Loucy (cell line): ENCODE measurements around the gene SYNE3.

Source experiments
- H2AFZ ChIP-seq: fragments of 200-600 bp; sonication (generic); 2 replicates; pipeline ENCODE4 v1.6.0; 2016; ENCODE audit warnings: antibody characterized with exemption, mild to moderate bottlenecking, low read length, moderate library complexity
- H3F3A ChIP-seq: fragments of 200-600 bp; 2 replicates; pipeline ENCODE4 v1.6.0; 2016; ENCODE audit warnings: antibody characterized with exemption, low read depth, mild to moderate bottlenecking
- H3K27me3 ChIP-seq: fragments of 200-600 bp; sonication (generic); 2 replicates; pipeline ENCODE4 v1.6.1; 2014; ENCODE audit warnings: low read length, mild to moderate bottlenecking; ENCODE audit not compliant: insufficient read depth, poor library complexity, severe bottlenecking
- H3K36me3 ChIP-seq: fragments of 200-600 bp; sonication (generic); 2 replicates; pipeline ENCODE4 v1.6.1; 2016; ENCODE audit warnings: low read length; ENCODE audit not compliant: insufficient read depth
- H3K4me1 ChIP-seq: fragments of 200-600 bp; sonication (generic); 2 replicates; pipeline ENCODE4 v1.5.1; 2014; ENCODE audit warnings: low read length, mild to moderate bottlenecking; ENCODE audit not compliant: insufficient read depth, poor library complexity, severe bottlenecking
- H3K4me2 ChIP-seq: fragments of 200-600 bp; sonication (generic); 2 replicates; pipeline ENCODE4 v1.6.0; 2014; ENCODE audit warnings: antibody characterized with exemption, low read length, low read depth, mild to moderate bottlenecking; ENCODE audit not compliant: poor library complexity, severe bottlenecking
- H3K4me3 ChIP-seq: fragments of 200-600 bp; sonication (generic); 2 replicates; pipeline ENCODE4 v1.5.1; 2014; ENCODE audit warnings: low read length, mild to moderate bottlenecking, mixed read lengths; ENCODE audit not compliant: poor library complexity, severe bottlenecking
- H3K79me2 ChIP-seq: fragments of 200-600 bp; sonication (generic); 2 replicates; pipeline ENCODE4 v1.6.1; 2014; ENCODE audit warnings: low read length; ENCODE audit not compliant: insufficient read depth
- H3K9ac ChIP-seq: fragments of 200-600 bp; sonication (generic); 2 replicates; pipeline ENCODE4 v1.6.0; 2014; ENCODE audit warnings: mild to moderate bottlenecking, low read depth, low read length, moderate library complexity; ENCODE audit not compliant: poor library complexity, severe bottlenecking
- H3K9me2 ChIP-seq: fragments of 200-600 bp; sonication (generic); replicated peaks from 2 replicates; pipeline ENCODE4 v1.6.1; 2016; ENCODE audit warnings: low read depth, low read length, mixed read lengths
- H3K9me3 ChIP-seq: fragments of 200-600 bp; sonication (generic); 2 replicates; pipeline ENCODE4 v1.6.1; 2014; ENCODE audit warnings: mild to moderate bottlenecking, antibody characterized with exemption, low read length, low read depth; ENCODE audit not compliant: insufficient read depth
- H4K20me1 ChIP-seq: fragments of 200-600 bp; sonication (generic); 2 replicates; pipeline ENCODE4 v1.6.0; 2014; ENCODE audit warnings: antibody characterized with exemption, low read length, mild to moderate bottlenecking; ENCODE audit not compliant: insufficient read depth, poor library complexity, severe bottlenecking
- EZH2phosphoT487 ChIP-seq: fragments of 200-600 bp; IDR thresholded peaks from 2 replicates; pipeline ENCODE4 v1.6.1; 2018; ENCODE audit warnings: antibody characterized with exemption, mild to moderate bottlenecking, moderate library complexity, borderline replicate concordance
- TF ChIP-seq, protein P1 (sequence below): fragments of 200-600 bp; sonication (generic); conservative IDR thresholded peaks from 2 replicates; pipeline ENCODE4 v1.5.1; 2014; ENCODE audit warnings: mild to moderate bottlenecking, antibody characterized with exemption, low read length

SYNE3 gene

DNA sequence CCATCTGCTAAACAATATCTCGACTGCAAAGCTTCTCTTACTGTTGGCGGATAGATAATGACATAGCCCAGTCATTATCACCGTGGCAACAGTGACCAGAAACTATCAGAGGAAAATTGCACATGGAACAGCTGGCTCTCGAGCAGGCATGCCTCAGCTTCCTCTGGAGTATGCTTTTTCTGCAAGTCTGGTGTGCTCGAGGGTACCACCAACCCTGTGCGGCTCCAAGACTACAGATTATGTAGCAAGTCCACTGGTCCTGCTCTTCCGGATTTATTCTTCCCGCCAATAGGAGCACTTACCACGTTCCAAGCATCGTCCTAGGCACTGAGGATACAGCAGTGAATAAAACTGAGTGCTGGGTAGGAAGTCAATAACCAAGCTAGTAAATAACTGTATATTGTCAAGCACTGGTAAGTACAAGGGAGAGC lies 17.0 kb upstream of the SYNE3 start:
- H3K9ac ChIP-seq, result peak overlapping the region; percentile 97
- H3K36me3 ChIP-seq, result no peaks in the 10 kb centered on the region
- H3K27me3 ChIP-seq, result no peaks in the 10 kb centered on the region
- H3K9me3 ChIP-seq, result no peaks in the 10 kb centered on the region
- peaks cover 53% of the 10 kb centered on the region for H3K4me1 ChIP-seq
- no peaks in the 10 kb centered on the region for H3K9me2 ChIP-seq
- peaks cover 62% of the 10 kb centered on the region for H4K20me1 ChIP-seq
- H3F3A ChIP-seq, result no peaks in the 10 kb centered on the region
- no peak for TF ChIP-seq EZH2phosphoT487
- TF ChIP-seq, protein P1, sequence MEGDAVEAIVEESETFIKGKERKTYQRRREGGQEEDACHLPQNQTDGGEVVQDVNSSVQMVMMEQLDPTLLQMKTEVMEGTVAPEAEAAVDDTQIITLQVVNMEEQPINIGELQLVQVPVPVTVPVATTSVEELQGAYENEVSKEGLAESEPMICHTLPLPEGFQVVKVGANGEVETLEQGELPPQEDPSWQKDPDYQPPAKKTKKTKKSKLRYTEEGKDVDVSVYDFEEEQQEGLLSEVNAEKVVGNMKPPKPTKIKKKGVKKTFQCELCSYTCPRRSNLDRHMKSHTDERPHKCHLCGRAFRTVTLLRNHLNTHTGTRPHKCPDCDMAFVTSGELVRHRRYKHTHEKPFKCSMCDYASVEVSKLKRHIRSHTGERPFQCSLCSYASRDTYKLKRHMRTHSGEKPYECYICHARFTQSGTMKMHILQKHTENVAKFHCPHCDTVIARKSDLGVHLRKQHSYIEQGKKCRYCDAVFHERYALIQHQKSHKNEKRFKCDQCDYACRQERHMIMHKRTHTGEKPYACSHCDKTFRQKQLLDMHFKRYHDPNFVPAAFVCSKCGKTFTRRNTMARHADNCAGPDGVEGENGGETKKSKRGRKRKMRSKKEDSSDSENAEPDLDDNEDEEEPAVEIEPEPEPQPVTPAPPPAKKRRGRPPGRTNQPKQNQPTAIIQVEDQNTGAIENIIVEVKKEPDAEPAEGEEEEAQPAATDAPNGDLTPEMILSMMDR, result no peak
- no peak overlapping the region for H2AFZ ChIP-seq
- H3K4me2 ChIP-seq, result peak overlapping the region; percentile 98
- H3K4me3 ChIP-seq, result peak overlapping the region; percentile 81
- peaks cover 92% of the 10 kb centered on the region for H3K79me2 ChIP-seq

DNA sequence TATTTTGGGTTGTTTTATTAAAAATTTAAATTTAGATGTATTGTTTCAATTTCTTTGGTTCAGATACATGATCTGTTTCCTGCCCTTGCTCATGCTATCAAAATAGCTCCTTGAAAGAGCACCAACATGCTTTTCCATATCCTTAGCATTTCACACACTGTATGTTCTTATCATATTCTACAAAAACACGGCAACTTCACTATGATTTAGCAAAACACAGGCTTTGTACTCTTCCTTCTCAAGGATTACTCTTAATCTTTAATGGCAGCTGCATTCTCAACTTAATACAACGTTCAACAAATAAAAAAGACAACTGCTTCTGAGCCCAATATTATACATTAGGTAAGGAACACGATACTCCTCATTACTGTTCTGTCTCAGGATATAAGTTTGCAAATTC lies 15.5 kb upstream of the SYNE3 start:
- peaks cover 39% of the 10 kb centered on the region for H3K4me1 ChIP-seq
- no peaks in the 10 kb centered on the region for H3K9me3 ChIP-seq
- peaks cover 81% of the 10 kb centered on the region for H3K79me2 ChIP-seq
- H4K20me1 ChIP-seq, result peaks cover 47% of the 10 kb centered on the region
- no peak overlapping the region for H2AFZ ChIP-seq
- H3K9me2 ChIP-seq, result no peaks in the 10 kb centered on the region
- no peaks in the 10 kb centered on the region for H3K27me3 ChIP-seq
- 0 out of 2 replicates have a peak, but pooled peaks cover 4% of the 10 kb centered on the region for H3F3A ChIP-seq
- H3K9ac ChIP-seq, result peak overlapping the region; percentile 97
- peak overlapping the region; percentile 98 for H3K4me2 ChIP-seq
- no peak for TF ChIP-seq EZH2phosphoT487
- TF ChIP-seq, protein P1, result no peak
- peak overlapping the region; percentile 81 for H3K4me3 ChIP-seq
- no peaks in the 10 kb centered on the region for H3K36me3 ChIP-seq

DNA sequence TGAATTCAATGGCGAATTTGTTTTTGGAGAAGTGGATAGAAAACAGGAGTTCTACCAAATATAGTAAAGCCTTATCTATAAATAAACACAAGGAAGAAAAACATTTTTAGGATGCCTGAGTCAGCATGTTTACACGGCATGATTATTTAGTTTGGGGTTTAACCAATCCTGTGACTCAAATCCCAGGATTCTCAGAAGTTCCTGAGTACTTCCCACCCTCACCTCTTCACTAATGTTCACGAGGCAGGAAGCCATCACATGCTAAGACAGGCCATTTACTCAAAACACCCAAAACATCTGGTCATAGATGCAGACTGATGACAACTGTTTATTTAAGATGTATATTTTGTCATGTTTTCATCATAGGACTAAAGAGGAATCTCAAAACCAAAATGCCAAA lies 15.0 kb upstream of the SYNE3 start:
- peaks cover 34% of the 10 kb centered on the region for H3K4me1 ChIP-seq

More for the DNA sequence above, 15.0 kb upstream of the SYNE3 start:
- H3K4me3 ChIP-seq, result peak overlapping the region; percentile 81
- peak overlapping the region; percentile 97 for H3K9ac ChIP-seq
- H3K79me2 ChIP-seq, result peaks cover 81% of the 10 kb centered on the region
- no peaks in the 10 kb centered on the region for H3K36me3 ChIP-seq
- H4K20me1 ChIP-seq, result peaks cover 42% of the 10 kb centered on the region
- H3F3A ChIP-seq, result 0 out of 2 replicates have a peak, but pooled peaks cover 4% of the 10 kb centered on the region
- no peaks in the 10 kb centered on the region for H3K9me3 ChIP-seq
- H3K9me2 ChIP-seq, result no peaks in the 10 kb centered on the region
- no peaks in the 10 kb centered on the region for H3K27me3 ChIP-seq
- peak overlapping the region; percentile 98 for H3K4me2 ChIP-seq
- no peak overlapping the region for H2AFZ ChIP-seq
- TF ChIP-seq, protein P1, result no peak
- no peak for TF ChIP-seq EZH2phosphoT487
